CD4-positive, alpha-beta T cell (primary cell): ENCODE measurements around the gene FAM107B. TPM values are rescaled to one million over a fixed set of nuclear protein-coding genes. Genes with fewer than 3 reads are reported as not detected.

Experiments used
- ATAC-seq: fragments of 200-7000 bp; cut with Tn5 transposase; one replicate; pipeline ENCODE4 v1.10.0; 2022; ENCODE audit warnings: mild to moderate bottlenecking; ENCODE audit not compliant: poor library complexity
- CTCF ChIA-PET: fragments of 350-600 bp; sonication (Branson Sonifier 250); formaldehyde crosslinking; loops from one replicate; lab custom pipeline; 2021; ENCODE audit warnings: antibody characterized with exemption, inconsistent platforms; lab: Charles Lee
- POLR2A ChIA-PET: fragments of 350-600 bp; sonication (Branson Sonifier 250); formaldehyde crosslinking; loops from one replicate; lab custom pipeline; 2021; ENCODE audit warnings: antibody characterized with exemption, inconsistent platforms; lab: Charles Lee
- DNase-seq, 14 experiments: peaks; one replicate each; pipeline ENCODE4 v3.0.0-alpha.2; 2013 to 2020; ENCODE audit warnings: mixed read lengths in 2 of 14
- H3K27ac ChIP-seq, 2 donors: one replicate each; pipeline versions ENCODE4 v1.5.1 to v1.7.0; 2013; ENCODE audit warnings: low read length in 2 of 2, low read depth in 1 of 2, mild to moderate bottlenecking in 1 of 2
- H3K27me3 ChIP-seq, 2 experiments: 1 replicate in 1 of 2; 2 replicates in 1 of 2; pipeline versions ENCODE4 v1.6.1 to v1.7.0; 2013; ENCODE audit warnings: low read length in 2 of 2, control low read depth in 1 of 2, mild to moderate bottlenecking in 1 of 2, moderate library complexity in 1 of 2; ENCODE audit not compliant: insufficient read depth in 2 of 2, control insufficient read depth in 1 of 2
- H3K36me3 ChIP-seq: one replicate; pipeline ENCODE4 v1.6.1; 2013; ENCODE audit warnings: low read length, control low read depth; ENCODE audit not compliant: insufficient read depth
- H3K4me1 ChIP-seq: one replicate; pipeline ENCODE4 v1.6.1; 2013; ENCODE audit warnings: low read length, control low read depth; ENCODE audit not compliant: insufficient read depth
- H3K4me3 ChIP-seq: one replicate; pipeline ENCODE4 v1.5.1; 2013; ENCODE audit warnings: mild to moderate bottlenecking, low read length, moderate library complexity
- H3K9me3 ChIP-seq, 2 experiments: 1 replicate in 1 of 2; 2 replicates in 1 of 2; pipeline versions ENCODE4 v1.6.1 to v1.7.0; 2013; ENCODE audit warnings: low read length in 2 of 2, mild to moderate bottlenecking in 2 of 2, control low read depth in 1 of 2, moderate library complexity in 1 of 2; ENCODE audit not compliant: control insufficient read depth in 1 of 2, insufficient read depth in 1 of 2
- H3K27ac Mint-ChIP-seq: one replicate; pipeline ENCODE4 v1.8.0; 2020; ENCODE audit warnings: mixed read lengths
- H3K27me3 Mint-ChIP-seq: one replicate; pipeline ENCODE4 v1.8.0; 2021; ENCODE audit warnings: mixed read lengths
- H3K36me3 Mint-ChIP-seq: one replicate; pipeline ENCODE4 v1.8.0; 2021; ENCODE audit warnings: low read depth, mixed read lengths
- H3K4me1 Mint-ChIP-seq: one replicate; pipeline ENCODE4 v1.8.0; 2021; ENCODE audit warnings: low read depth, mixed read lengths
- H3K4me3 Mint-ChIP-seq: one replicate; pipeline ENCODE4 v1.8.0; 2020; ENCODE audit warnings: mild to moderate bottlenecking, mixed read lengths
- H3K9me3 Mint-ChIP-seq: one replicate; pipeline ENCODE4 v1.8.0; 2020; ENCODE audit warnings: mixed read lengths
- CTCF ChIP-seq: fragments of 200-600 bp; IDR thresholded peaks from one replicate; pipeline ENCODE4 v1.8.0; 2022; ENCODE audit warnings: antibody characterized with exemption, mild to moderate bottlenecking
- intact Hi-C, 2 experiments: fragments of 100-400 bp; cut with DNase I in 1 of 2; cut with micrococcal nuclease in 1 of 2; formaldehyde crosslinking; loops; one replicate each; pipeline versions ENCODE4 v1.15.1 to v1.9.0; 2023 to 2025; cut with DNase I, micrococcal nuclease
- total RNA-seq, 174 experiments: library from RNA in 2 of 174; stranded (reverse) in 2 of 174; gene quantifications; one replicate each; pipeline ENCODE4 v1.2.3 and lab custom pipeline; 2021 to 2026

The FAM107B gene
- total RNA-seq, 2 experiments from 2014 or later, result 261 to 262 TPM

DNA sequence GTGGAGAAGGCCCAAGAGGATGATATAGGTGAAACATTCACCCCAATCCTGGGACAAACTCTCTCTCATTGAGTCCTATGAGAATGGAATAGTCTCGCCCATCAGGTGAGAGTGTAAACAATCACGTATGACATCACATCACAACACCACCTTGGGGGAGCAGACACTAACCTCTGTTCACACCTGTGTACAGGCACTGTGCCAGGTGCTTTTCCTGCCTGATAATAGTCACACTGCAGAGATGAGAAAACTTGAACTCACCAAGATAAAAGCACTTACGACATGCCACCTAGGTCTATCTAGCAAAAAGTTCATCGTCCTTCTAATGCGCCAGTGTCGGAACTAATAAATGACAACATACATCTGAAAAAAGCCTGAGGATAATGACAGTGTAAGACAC, 187.8 kb downstream of the FAM107B start:
- ATAC-seq, result peak; percentile 47
- intact Hi-C loops, result loop anchor here in 1 of 2 experiments (2.0 kb wide), 1 partner anchor 16 kb away; no protein-coding TSS in a partner anchor
- Histone ChIP-seq H3K9me3 (no peaks in the 10 kb centered on the region), H3K27ac (peak overlapping the region; percentile 90 to 95), H3K4me3 (no peak overlapping the region), H3K27me3 (no peaks in the 10 kb centered on the region), H3K4me1 (peaks cover 86% of the 10 kb centered on the region), H3K36me3 (peaks cover under 1% of the 10 kb centered on the region)
- no peaks in the 10 kb centered on the region for H3K9me3 Mint-ChIP-seq
- H3K36me3 Mint-ChIP-seq, result peaks cover 43% of the 10 kb centered on the region
- no peak for TF ChIP-seq CTCF
- peaks cover 99% of the 10 kb centered on the region for H3K4me1 Mint-ChIP-seq
- DNase-seq, result peak; percentile 58 to 95 (median 74)
- CTCF ChIA-PET, result interaction anchor here (0.6 kb wide), 1 partner anchor 105 kb away, joined by 5 read pairs; no protein-coding TSS in a partner anchor
- peak overlapping the region; percentile 97 for H3K27ac Mint-ChIP-seq
- H3K27me3 Mint-ChIP-seq, result no peaks in the 10 kb centered on the region
- peak overlapping the region; percentile 87 for H3K4me3 Mint-ChIP-seq
- POLR2A ChIA-PET, result interaction anchor here (1.4 to 4.7 kb wide), 2 partner anchors 14 to 16 kb away, joined by 3 to 53 read pairs; no protein-coding TSS in a partner anchor

DNA sequence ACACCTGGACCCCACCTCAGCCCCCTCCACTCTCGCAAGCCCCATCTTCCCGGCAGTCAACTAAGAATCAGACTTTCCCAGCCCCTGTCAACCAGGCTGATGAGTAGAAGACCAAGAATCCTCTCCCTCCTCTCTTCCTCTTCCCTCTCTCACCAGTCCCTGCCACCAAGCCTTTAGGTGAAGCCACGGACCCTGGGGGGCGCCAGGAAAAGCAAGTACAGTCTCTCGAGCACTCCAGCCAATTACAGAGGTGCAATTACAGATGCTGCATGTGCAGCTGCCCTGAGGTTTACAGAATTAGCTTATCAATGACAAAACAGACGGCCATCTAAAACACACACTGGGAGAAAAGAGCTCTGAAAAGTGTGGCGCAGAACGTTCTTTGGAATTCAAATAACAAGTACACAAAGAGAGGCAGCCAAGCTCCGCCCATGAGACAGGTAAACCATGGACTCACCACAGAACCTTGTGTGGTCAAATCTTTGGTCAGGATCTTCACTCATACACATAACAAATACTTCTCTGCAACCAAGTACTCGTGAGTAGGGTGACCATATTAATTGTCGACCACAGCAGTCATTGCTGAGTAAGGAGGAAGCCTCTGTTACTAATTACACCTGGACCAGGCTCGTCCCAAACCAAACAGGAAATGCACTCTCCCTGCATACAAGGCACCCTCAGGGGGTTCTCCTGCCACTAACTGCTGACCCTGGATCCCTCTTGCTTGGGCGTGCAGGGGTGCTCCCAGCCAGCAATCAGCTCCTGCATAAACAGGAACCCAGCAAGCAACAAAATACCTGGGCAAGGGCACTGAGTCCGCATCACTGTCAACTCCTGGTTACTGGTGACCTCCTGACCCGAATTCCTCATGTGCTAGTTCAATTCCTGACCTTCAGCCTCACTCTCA, 189.2 kb downstream of the FAM107B start:
- Mint-ChIP-seq H3K4me1 (peaks cover 99% of the 10 kb centered on the region), H3K27ac (peak overlapping the region; percentile 97), H3K36me3 (peaks cover 36% of the 10 kb centered on the region), H3K27me3 (no peaks in the 10 kb centered on the region), H3K9me3 (no peaks in the 10 kb centered on the region), H3K4me3 (peak overlapping the region; percentile 67)
- Histone ChIP-seq H3K4me1 (peaks cover 90% of the 10 kb centered on the region), H3K9me3 (no peaks in the 10 kb centered on the region), H3K4me3 (no peak overlapping the region), H3K27ac (peak overlapping the region; percentile 90 to 95), H3K27me3 (no peaks in the 10 kb centered on the region), H3K36me3 (peaks cover 4% of the 10 kb centered on the region)
- intact Hi-C loops, result loop anchor here in 1 of 2 experiments (2.0 kb wide), 1 partner anchor 17 kb away; no protein-coding TSS in a partner anchor
- POLR2A ChIA-PET, result interaction anchor here (0.9 to 4.7 kb wide), 3 partner anchors 14 to 43 kb away, joined by 3 to 53 read pairs (median 3); no protein-coding TSS in a partner anchor
- DNase-seq, result peak in 1 of 14 experiments; percentile 13
- no peak for TF ChIP-seq CTCF
- CTCF ChIA-PET, result no interaction called here
- ATAC-seq, result no peak

- peaks cover 31% of the 10 kb centered on the region for H3K36me3 Mint-ChIP-seq
- peak overlapping the region; percentile 67 for H3K4me3 Mint-ChIP-seq
- intact Hi-C loops, result no loop called here
- H3K27ac Mint-ChIP-seq, result peak overlapping the region; percentile 97
- no peaks in the 10 kb centered on the region for H3K27me3 Mint-ChIP-seq
- CTCF ChIA-PET, result interaction anchor here (1.3 kb wide), 1 partner anchor 16 kb away, joined by 4 read pairs; no protein-coding TSS in a partner anchor
- TF ChIP-seq CTCF, result no peak
- Histone ChIP-seq H3K9me3 (no peaks in the 10 kb centered on the region), H3K27ac (peak overlapping the region; percentile 90 to 95), H3K27me3 (no peaks in the 10 kb centered on the region), H3K36me3 (peaks cover 4% of the 10 kb centered on the region), H3K4me3 (no peak overlapping the region), H3K4me1 (peaks cover 96% of the 10 kb centered on the region)
- POLR2A ChIA-PET, result interaction anchor here (1.7 to 2.7 kb wide), 5 partner anchors 14 to 293 kb away, joined by 5 to 101 read pairs (median 10); partner anchors contain the start of gene SUV39H2
- H3K9me3 Mint-ChIP-seq, result no peaks in the 10 kb centered on the region
- peaks cover 98% of the 10 kb centered on the region for H3K4me1 Mint-ChIP-seq
- DNase-seq, result peak in 4 of 14 experiments; percentile 16 to 82 (median 68)
- no peak for ATAC-seq
Measured at GRCh38 chr10:14584661-14585060, 190.0 kb downstream of the FAM107B start.
